H1 (cell line): ENCODE measurements around the gene MRPS10. TPM values are rescaled to one million over a fixed set of nuclear protein-coding genes. Genes with fewer than 3 reads are reported as not detected.

ENCODE experiments used
- CTCF ChIA-PET: fragments of 300-600 bp; sonication (Branson Sonifier 250); formaldehyde crosslinking; loops from one replicate; lab custom pipeline; 2021; ENCODE audit not compliant: partially characterized antibody; lab: Charles Lee
- POLR2A ChIA-PET: fragments of 300-600 bp; sonication (Branson Sonifier 250); formaldehyde crosslinking; loops from one replicate; lab custom pipeline; 2021; ENCODE audit warnings: inconsistent platforms; ENCODE audit not compliant: partially characterized antibody; lab: Charles Lee
- DNase-seq, 2 experiments: peaks; one replicate each; pipeline versions ENCODE4 v3.0.0 to v3.0.0-alpha.2; 2010 to 2022; ENCODE audit warnings: low spot score in 2 of 2, low read depth in 1 of 2, mixed read lengths in 1 of 2
- FAIRE-seq: peaks from 2 replicates; lab custom pipeline; 2011; peaks lifted over from hg19 to GRCh38; lab: Jason Lieb, UNC
- H2AFZ ChIP-seq: 2 replicates; pipeline ENCODE4 v1.8.1; 2012; ENCODE audit warnings: low read length, inconsistent platforms
- H2AK5ac ChIP-seq: 2 replicates; pipeline ENCODE4 v1.6.1; 2013; ENCODE audit warnings: low read depth, low read length
- H2BK120ac ChIP-seq: replicated peaks from 2 replicates; pipeline ENCODE3; 2013; ENCODE audit warnings: low read depth, low read length, inconsistent platforms
- H2BK12ac ChIP-seq: 2 replicates; pipeline ENCODE4 v1.6.1; 2013; ENCODE audit warnings: low read depth, low read length
- H2BK15ac ChIP-seq: 2 replicates; pipeline ENCODE4 v1.6.1; 2013; ENCODE audit warnings: low read length
- H2BK20ac ChIP-seq: 2 replicates; pipeline ENCODE4 v1.6.1; 2013; ENCODE audit warnings: low read length
- H2BK5ac ChIP-seq: 2 replicates; pipeline ENCODE4 v1.6.1; 2013; ENCODE audit warnings: low read depth, low read length
- H3K14ac ChIP-seq: 2 replicates; pipeline ENCODE4 v1.6.1; 2013; ENCODE audit warnings: inconsistent platforms; ENCODE audit not compliant: insufficient read length
- H3K18ac ChIP-seq: 2 replicates; pipeline ENCODE4 v1.6.1; 2013; ENCODE audit warnings: low read length; ENCODE audit errors: extremely low read depth
- H3K23ac ChIP-seq: 2 replicates; pipeline ENCODE4 v1.6.1; 2013; ENCODE audit warnings: inconsistent platforms; ENCODE audit not compliant: insufficient read length
- H3K23me2 ChIP-seq: 2 replicates; pipeline ENCODE4 v1.6.1; 2013; ENCODE audit warnings: low read depth, low read length
- H3K27ac ChIP-seq: 2 replicates; pipeline ENCODE4 v1.6.1; 2011; ENCODE audit warnings: low read depth, low read length, inconsistent platforms
- H3K27me3 ChIP-seq, 4 experiments: replicated peaks in 1 of 4; 1 replicate in 1 of 4; 2 replicates in 3 of 4; pipeline versions ENCODE4 v1.6.1 to v1.8.1; 2011 to 2013; ENCODE audit warnings: low read length in 3 of 4, mild to moderate bottlenecking in 3 of 4, inconsistent platforms in 2 of 4, mixed read lengths in 2 of 4, moderate library complexity in 1 of 4; ENCODE audit not compliant: control insufficient read depth in 3 of 4, insufficient read depth in 3 of 4; ENCODE audit errors: extremely low read depth in 1 of 4
- H3K36me3 ChIP-seq, 4 experiments: 2 replicates each; pipeline versions ENCODE4 v1.6.1 to v1.8.1; 2011 to 2013; ENCODE audit warnings: mild to moderate bottlenecking in 4 of 4, low read length in 3 of 4, moderate library complexity in 2 of 4, control low read depth in 1 of 4, inconsistent platforms in 1 of 4; ENCODE audit not compliant: insufficient read depth in 4 of 4, control insufficient read depth in 2 of 4
- H3K4ac ChIP-seq: replicated peaks from 2 replicates; pipeline ENCODE3; 2013; ENCODE audit warnings: low read length, low read depth, mixed read lengths, inconsistent platforms; ENCODE audit not compliant: insufficient read length
- H3K4me1 ChIP-seq, 4 experiments: replicated peaks in 1 of 4; 1 replicate in 1 of 4; 2 replicates in 3 of 4; pipeline versions ENCODE4 v1.6.1 to v1.8.1; 2011 to 2013; ENCODE audit warnings: low read length in 3 of 4, inconsistent platforms in 2 of 4, mixed read lengths in 1 of 4; ENCODE audit not compliant: insufficient read depth in 4 of 4, control insufficient read depth in 3 of 4
- H3K4me2 ChIP-seq, 2 experiments: 2 replicates each; pipeline versions ENCODE4 v1.6.1 to v1.8.1; 2011 to 2013; ENCODE audit warnings: low read depth in 2 of 2, low read length in 2 of 2, control low read depth in 1 of 2, inconsistent platforms in 1 of 2, mild to moderate bottlenecking in 1 of 2; ENCODE audit not compliant: insufficient read depth in 1 of 2
- H3K4me3 ChIP-seq, 4 experiments: fragments of 200-600, 300-600 bp in 1 of 4; sonication (generic), shearing (Covaris generic), sonication (Bioruptor Twin) in 1 of 4; 2 replicates each; pipeline versions ENCODE4 v1.5.1 to v1.8.1; 2011 to 2016; ENCODE audit warnings: low read length in 4 of 4, low read depth in 3 of 4, control low read depth in 2 of 4, inconsistent platforms in 2 of 4, mild to moderate bottlenecking in 2 of 4, mixed read lengths in 1 of 4, moderate library complexity in 1 of 4; ENCODE audit not compliant: insufficient read depth in 2 of 4; ENCODE audit errors: extremely low read depth in 1 of 4
- H3K56ac ChIP-seq: replicated peaks from 2 replicates; pipeline ENCODE3; 2013; ENCODE audit warnings: low read depth, mild to moderate bottlenecking, mixed read lengths, low read length, inconsistent platforms; ENCODE audit not compliant: insufficient read length
- H3K79me1 ChIP-seq: 2 replicates; pipeline ENCODE4 v1.6.1; 2013; ENCODE audit warnings: low read depth, low read length, control low read depth
- H3K79me2 ChIP-seq, 2 experiments: 2 replicates each; pipeline versions ENCODE4 v1.6.1 to v1.8.1; 2012 to 2013; ENCODE audit warnings: low read length in 2 of 2, mild to moderate bottlenecking in 2 of 2, inconsistent platforms in 1 of 2; ENCODE audit not compliant: insufficient read depth in 2 of 2, control insufficient read depth in 1 of 2
- H3K9ac ChIP-seq, 4 experiments: replicated peaks in 1 of 4; 1 replicate in 1 of 4; 2 replicates in 3 of 4; pipeline versions ENCODE4 v1.6.1 to v1.8.1; 2011 to 2013; ENCODE audit warnings: low read depth in 3 of 4, low read length in 3 of 4, control low read depth in 2 of 4, mild to moderate bottlenecking in 2 of 4, moderate library complexity in 2 of 4, inconsistent platforms in 1 of 4; ENCODE audit errors: extremely low read depth in 1 of 4
- H3K9me3 ChIP-seq, 2 experiments: 2 replicates each; pipeline versions ENCODE4 v1.6.1 to v1.8.1; 2012 to 2013; ENCODE audit warnings: mild to moderate bottlenecking in 2 of 2, moderate library complexity in 2 of 2, control low read depth in 1 of 2, inconsistent platforms in 1 of 2, low read depth in 1 of 2, low read length in 1 of 2, mixed read lengths in 1 of 2; ENCODE audit not compliant: insufficient read depth in 2 of 2
- H4K20me1 ChIP-seq, 2 experiments: replicated peaks in 1 of 2; 2 replicates each; pipeline versions ENCODE3 to v1.8.1; 2011 to 2013; ENCODE audit warnings: inconsistent platforms in 2 of 2, low read length in 2 of 2, mild to moderate bottlenecking in 1 of 2; ENCODE audit not compliant: insufficient read depth in 2 of 2, control insufficient read depth in 1 of 2
- H4K5ac ChIP-seq: 2 replicates; pipeline ENCODE4 v1.6.1; 2013; ENCODE audit warnings: low read length, low read depth, mixed read lengths, inconsistent platforms; ENCODE audit not compliant: insufficient read length
- H4K8ac ChIP-seq: 2 replicates; pipeline ENCODE4 v1.8.0; 2013; ENCODE audit warnings: mild to moderate bottlenecking, moderate library complexity, low read length, inconsistent platforms; ENCODE audit not compliant: insufficient read depth; ENCODE audit errors: extremely low read depth
- H4K91ac ChIP-seq: replicated peaks from 2 replicates; pipeline ENCODE3; 2013; ENCODE audit warnings: low read length, mixed read lengths, inconsistent platforms; ENCODE audit not compliant: insufficient read length
- CHD1 ChIP-seq: IDR thresholded peaks from 2 replicates; pipeline ENCODE4 v1.6.1; 2012; ENCODE audit warnings: low read depth, low read length, improper control_type of control experiment
- MAFK ChIP-seq: IDR thresholded peaks from 2 replicates; pipeline ENCODE4 v1.6.1; 2012; ENCODE audit warnings: low read depth, mild to moderate bottlenecking, improper control_type of control experiment, low read length
- WGBS, 2 experiments: shearing (Covaris generic) in 1 of 2; methylation state at CpG; one replicate each; pipeline versions ENCODE4 v1.1.6 to v1.1.7; 2013 to 2015; ENCODE audit warnings: low lambda C conversion rate in 2 of 2, mixed read lengths in 2 of 2, inconsistent platforms in 1 of 2, low coverage in 1 of 2, missing lambda C conversion rate in 1 of 2; ENCODE audit not compliant: insufficient replicate concordance in 2 of 2, insufficient coverage in 1 of 2, insufficient read length in 1 of 2; ENCODE audit errors: extremely low coverage in 1 of 2, missing lambda C conversion rate in 1 of 2; 5-methylcytosine and 5-hydroxymethylcytosine counted together
- polyA plus RNA-seq, 7 experiments: library from polyadenylated mRNA; depleted of rRNA in 3 of 7; stranded (reverse) in 5 of 7; unstranded in 2 of 7; fragments of >200 nt in 5 of 7; fragments of 200-250 nt in 2 of 7; gene quantifications; 1 replicate in 5 of 7; 2 replicates in 1 of 7; 4 replicates in 1 of 7; pipeline versions ENCODE4 v1.2.1 to v1.2.3, GENCODE V29; 2011 to 2013; ENCODE audit warnings: missing spikeins in 2 of 7, mixed read lengths in 2 of 7
- total RNA-seq: library from RNA; stranded (reverse); fragmentation: NEBNext Ultra II Directional; extraction: Animal tissue kit (Norgen Biotek cat#: 25700); gene quantifications from 2 replicates; pipeline ENCODE4 v1.2.1, GENCODE V29; 2021

MRPS10 gene
- total and polyA plus RNA-seq, 2 of the 8 experiments (the other 6 are each of a cell fraction or from before 2014, with no cell fraction given), result 20.5 to 33.6 TPM

GRCh38 chr6:42162384-42162783, 55.3 kb downstream of the MRPS10 start:
- Histone ChIP-seq H3K14ac (no peak overlapping the region), H2BK20ac (no peak overlapping the region), H4K8ac (no peak overlapping the region), H2BK12ac (0 out of 2 replicates have a peak overlapping the region, but pooled peaks have one; percentile 22), H3K4me3 (no peak overlapping the region), H3K56ac (no peak overlapping the region), H3K4ac (no peak overlapping the region), H3K9ac (no peak overlapping the region), H2AFZ (0 out of 2 replicates have a peak overlapping the region, but pooled peaks have one; percentile 8), H3K9me3 (no peaks in the 10 kb centered on the region), H2BK120ac (no peak overlapping the region), H3K23me2 (no peaks in the 10 kb centered on the region), H3K23ac (no peak overlapping the region), H3K27me3 (no peaks in the 10 kb centered on the region; a peak in 1 of 7 replicates), H3K27ac (no peak overlapping the region), H2BK5ac (no peak overlapping the region), H3K4me1 (peaks cover 7 to 24% (median 11%) of the 10 kb centered on the region in 4 experiments), H2AK5ac (no peak overlapping the region), H4K5ac (no peak overlapping the region)
- ChIA-PET POLR2A (interaction anchor here (0.8 to 9.2 kb wide), 9 partner anchors 12 to 70 kb away, joined by 3 to 109 read pairs (median 4); partner anchors contain the start of gene C6orf132), CTCF (interaction anchor here (0.6 to 11.2 kb wide), 13 partner anchors 9 to 330 kb away, joined by 3 to 224 read pairs (median 4); partner anchors contain the start of gene C6orf132)
- DNase-seq (no peak), FAIRE-seq (no peak)
- WGBS, 2 experiments, result 50% methylated on average over 6 of the region's 7 CpGs; no CpG with 5 or more reads in 1 of the 2 experiments
- TF ChIP-seq CHD1, result no peak
- TF ChIP-seq MAFK, result no peak
- TF ChIP-seq, all 59 proteins: peak for 0
- no peaks in the 10 kb centered on the region for H3K79me1 ChIP-seq
- H4K20me1 ChIP-seq, result no peaks in the 10 kb centered on the region
- H3K36me3 ChIP-seq, result no peaks in the 10 kb centered on the region
- H3K4me2 ChIP-seq, result no peak overlapping the region; a peak in 1 of 4 replicates
- H3K79me2 ChIP-seq, result no peaks in the 10 kb centered on the region
- H4K91ac ChIP-seq, result no peak overlapping the region
- H2BK15ac ChIP-seq, result peak overlapping the region; percentile 9; the same call in 1 of the 2 replicates
- H3K18ac ChIP-seq, result no peak overlapping the region
